Astrocyte of the spinal cord (primary cell): ENCODE data around the gene KIAA1549.

Source experiments
- DNase-seq: peaks from one replicate; pipeline ENCODE4 v3.0.0; 2011; ENCODE audit warnings: low read depth, low spot score
- H3K4me3 ChIP-seq: 2 replicates; pipeline ENCODE4 v1.5.1; 2011; ENCODE audit warnings: low read depth, mild to moderate bottlenecking, low read length, moderate library complexity
- CTCF ChIP-seq: IDR thresholded peaks from 2 replicates; pipeline ENCODE4 v1.5.1; 2012; ENCODE audit warnings: low read depth, mild to moderate bottlenecking, low read length, inconsistent platforms
- in situ Hi-C: cut with HindIII; loops from 2 replicates; pipeline ENCODE4 v1.10.0; 2017; ENCODE audit warnings: low sequenced_read_pairs

Gene KIAA1549

DNA sequence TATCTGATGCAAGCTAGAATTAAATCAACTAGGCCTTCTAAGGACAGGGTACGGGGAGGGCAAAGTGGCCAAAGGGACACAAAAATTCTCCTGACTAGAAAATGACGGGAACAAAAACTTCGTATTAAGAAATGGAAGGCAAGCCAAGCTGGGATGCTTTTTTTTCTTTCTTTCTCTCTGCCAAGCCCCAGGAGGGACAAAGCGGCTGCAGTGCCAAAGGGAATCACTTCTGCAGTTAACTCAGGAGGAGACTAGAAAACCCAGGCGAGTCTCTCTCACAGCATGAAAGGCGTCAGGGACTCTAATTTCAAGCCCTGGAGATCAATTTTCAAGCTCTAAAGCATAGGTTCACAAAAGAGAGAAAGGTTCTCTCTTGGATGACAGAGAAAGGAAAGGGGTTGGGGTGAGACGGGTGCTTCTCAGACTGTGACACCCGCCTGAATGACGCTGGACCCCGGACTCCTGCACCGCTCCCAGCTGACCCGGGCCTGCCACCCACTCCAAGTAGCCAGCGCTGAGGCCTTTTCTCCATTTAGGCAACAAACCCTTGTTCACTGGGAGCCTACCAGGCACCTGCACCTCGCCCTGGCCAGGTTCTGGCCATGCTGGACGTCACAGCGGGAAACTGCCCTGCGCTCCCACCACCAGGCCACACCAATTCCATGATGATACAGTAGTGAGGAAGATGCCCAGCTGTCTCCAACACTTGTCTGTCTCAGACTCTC, 56.5 kb downstream of the KIAA1549 start:
- DNase-seq, result no peak
- no peak for TF ChIP-seq CTCF
- in situ Hi-C loops, result no loop called here
- no peak overlapping the region for H3K4me3 ChIP-seq

GRCh38 chr7:138921277-138921676, 59.9 kb downstream of the KIAA1549 start:
- no peak for DNase-seq
- H3K4me3 ChIP-seq, result no peak overlapping the region
- TF ChIP-seq CTCF, result no peak
- in situ Hi-C loops, result no loop called here

GRCh38 chr7:138919911-138920310, 61.3 kb downstream of the KIAA1549 start:
- TF ChIP-seq CTCF, result no peak
- no peak overlapping the region for H3K4me3 ChIP-seq
- DNase-seq, result no peak
- in situ Hi-C loops, result no loop called here

DNA sequence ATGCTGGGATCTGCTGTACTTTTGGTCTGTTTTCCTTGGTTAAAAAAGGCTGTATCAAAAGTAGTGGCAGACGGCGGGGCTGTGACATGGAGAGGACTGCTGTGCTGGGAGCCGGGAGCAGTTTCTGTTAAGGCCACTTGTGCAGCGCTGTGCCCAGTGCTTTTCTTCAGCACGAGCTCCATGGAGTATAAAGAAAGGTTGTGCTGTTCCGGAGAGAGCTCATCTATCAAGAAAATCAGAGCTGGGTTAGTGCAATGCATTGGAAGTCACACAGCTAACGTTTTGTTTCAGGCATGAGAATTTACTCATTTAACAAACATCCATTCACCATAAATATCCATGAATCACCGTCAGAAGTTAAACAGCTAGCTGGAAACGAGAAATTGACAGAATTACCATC, 62.0 kb downstream of the KIAA1549 start:
- no peak for TF ChIP-seq CTCF
- in situ Hi-C loops, result no loop called here
- H3K4me3 ChIP-seq, result no peak overlapping the region
- DNase-seq, result peak; percentile 25

- no peak for DNase-seq
- in situ Hi-C loops, result no loop called here
- no peak overlapping the region for H3K4me3 ChIP-seq
- TF ChIP-seq CTCF, result no peak
These were observed 62.4 kb downstream of the KIAA1549 start for GRCh38 chr7:138918756-138919155.

GRCh38 chr7:138918176-138918575, 63.0 kb downstream of the KIAA1549 start:
- in situ Hi-C loops, result no loop called here

More at GRCh38 chr7:138918176-138918575, 63.0 kb downstream of the KIAA1549 start:
- TF ChIP-seq CTCF, result no peak
- DNase-seq, result no peak
- no peak overlapping the region for H3K4me3 ChIP-seq
